Tongue (tissue), 2 donors: ENCODE measurements around the gene UBE2M. TPM values are rescaled to one million over a fixed set of nuclear protein-coding genes. Genes with fewer than 3 reads are reported as not detected.
"Not testable (repeated sequence)": the region's sequence is repeated elsewhere in the genome, so short reads cannot be mapped to it uniquely, and the experiment has no call there.

Experiments
- DNase-seq: peaks from one replicate; pipeline ENCODE4 v3.0.0-alpha.2; 2015
- total RNA-seq: library from RNA; depleted of rRNA; stranded (reverse); fragments of >200 nt; gene quantifications from one replicate; pipeline ENCODE4 v1.2.3, GENCODE V29; 2014

The UBE2M gene
- total RNA-seq, 1 donor from 2014 or later: 37.5 TPM

GRCh38 chr19:58555369-58555885, 3.0 kb downstream of the UBE2M start:
- no peak for DNase-seq

GRCh38 chr19:58554494-58555368, 3.7 kb downstream of the UBE2M start, which contains the start of gene CHMP2A:
TSS of gene CHMP2A (minus strand) at chr19:58555105. CDS start at chr19:58554212, 893 bp downstream.
- peak; percentile 98 for DNase-seq

- DNase-seq: no peak
Measured at GRCh38 chr19:58553799-58554493, 4.5 kb downstream of the UBE2M start.

- DNase-seq: no peak
Measured at GRCh38 chr19:58552655-58553054, 5.8 kb downstream of the UBE2M start.

GRCh38 chr19:58551577-58552471, 6.6 kb downstream of the UBE2M start:
- DNase-seq: no peak

- DNase-seq: no peak
Measured at GRCh38 chr19:58551123-58551497, 7.3 kb downstream of the UBE2M start.

GRCh38 chr19:58550362-58551122, 7.9 kb downstream of the UBE2M start:
- DNase-seq: no peak

- DNase-seq: no peak
Measured at GRCh38 chr19:58549664-58550361, 8.6 kb downstream of the UBE2M start.

GRCh38 chr19:58548859-58549663, 9.3 kb downstream of the UBE2M start:
- DNase-seq: no peak

GRCh38 chr19:58547323-58548312, 10.8 kb downstream of the UBE2M start:
- DNase-seq: no peak

- no peak for DNase-seq
Measured at GRCh38 chr19:58546019-58546530, 12.3 kb downstream of the UBE2M start.

- no peak for DNase-seq
Measured at GRCh38 chr19:58545286-58546018, 13.0 kb downstream of the UBE2M start.

- peak; percentile 87 for DNase-seq
Measured at GRCh38 chr19:58544591-58545285, 13.7 kb downstream of the UBE2M start.

- DNase-seq: peak; percentile 100
Measured at GRCh38 chr19:58543826-58544590, 14.4 kb downstream of the UBE2M start, which contains the start of gene TRIM28. TSS of gene TRIM28 (plus strand) at chr19:58544064. CDS start at chr19:58544758, 694 bp downstream.

- DNase-seq: not testable (repeated sequence)
Measured at GRCh38 chr19:58542641-58543372, 15.6 kb downstream of the UBE2M start.
